ENCODE measurements around the gene PHTF2.

PHTF2 gene

DNA sequence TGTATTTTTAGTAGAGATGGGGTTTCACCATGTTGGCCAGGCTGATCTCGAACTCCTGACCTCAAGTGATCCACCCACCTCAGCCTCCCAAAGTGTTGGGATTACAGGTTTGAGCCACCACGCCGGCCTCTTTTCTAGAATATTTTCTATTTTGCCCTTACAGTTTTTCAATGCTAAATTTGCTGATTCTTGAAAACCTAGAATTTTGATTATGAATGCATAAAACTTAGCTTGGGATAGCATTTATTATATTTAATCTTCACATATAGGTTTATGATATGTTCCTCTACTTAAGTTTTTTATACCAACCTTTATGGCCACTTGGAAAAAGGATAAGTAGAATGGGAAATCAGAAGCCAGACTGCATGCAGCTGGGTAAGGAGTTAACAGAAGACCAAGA lies 2.5 kb upstream of the PHTF2 start:
- no peak for FAIRE-seq

DNA sequence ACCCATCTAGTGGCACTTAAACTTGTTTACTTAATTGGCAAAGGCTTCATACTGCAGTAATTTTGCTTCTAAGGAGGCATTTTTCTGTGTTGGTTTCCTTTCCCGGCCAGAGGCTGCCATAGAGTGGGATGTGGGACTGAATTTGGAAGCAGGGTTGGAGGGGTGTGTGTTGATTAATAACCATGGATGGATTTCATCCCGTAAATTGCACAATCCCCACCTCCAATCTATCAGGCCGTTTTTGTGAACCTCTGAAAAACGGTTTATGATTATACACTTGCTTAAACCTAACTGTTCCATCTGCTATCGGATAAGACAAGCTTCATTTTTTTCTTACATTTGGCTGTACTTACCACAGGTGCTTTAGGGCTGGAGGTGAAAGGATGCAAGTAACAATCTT lies 1.6 kb upstream of the PHTF2 start:
- no peak for FAIRE-seq

DNA sequence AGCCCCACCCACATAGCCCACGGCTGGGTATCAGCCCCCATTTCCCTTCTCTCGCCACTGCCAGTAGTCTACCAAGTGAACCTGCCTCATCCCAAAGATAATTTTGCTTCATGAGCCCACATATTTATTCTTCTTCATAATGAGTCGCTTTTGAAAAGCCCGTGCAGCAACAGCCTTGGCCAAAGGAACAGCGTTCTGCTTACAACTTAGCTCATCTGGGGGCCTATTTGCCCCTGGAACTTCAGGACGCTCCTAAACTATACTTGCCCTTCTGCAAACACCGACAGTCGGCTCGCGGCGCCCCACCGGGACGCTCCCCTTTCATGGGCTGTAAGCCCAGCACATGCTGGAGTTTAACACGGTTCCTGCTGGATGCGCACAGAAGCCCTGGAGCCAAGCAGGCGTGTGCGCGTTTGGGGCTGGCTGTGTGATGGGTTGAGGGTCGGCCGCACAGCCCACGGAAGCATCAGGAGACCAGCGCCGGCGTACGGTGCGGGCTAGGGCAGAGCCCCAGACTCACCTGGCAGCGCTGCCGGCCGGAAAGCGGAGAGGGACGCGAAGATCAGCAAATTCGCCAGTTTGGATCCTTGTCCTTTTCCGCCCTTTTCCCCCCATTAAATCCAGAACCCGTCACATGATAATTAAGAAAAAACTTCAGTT lies 709 bp upstream of the PHTF2 start:
- FAIRE-seq: no peak

DNA sequence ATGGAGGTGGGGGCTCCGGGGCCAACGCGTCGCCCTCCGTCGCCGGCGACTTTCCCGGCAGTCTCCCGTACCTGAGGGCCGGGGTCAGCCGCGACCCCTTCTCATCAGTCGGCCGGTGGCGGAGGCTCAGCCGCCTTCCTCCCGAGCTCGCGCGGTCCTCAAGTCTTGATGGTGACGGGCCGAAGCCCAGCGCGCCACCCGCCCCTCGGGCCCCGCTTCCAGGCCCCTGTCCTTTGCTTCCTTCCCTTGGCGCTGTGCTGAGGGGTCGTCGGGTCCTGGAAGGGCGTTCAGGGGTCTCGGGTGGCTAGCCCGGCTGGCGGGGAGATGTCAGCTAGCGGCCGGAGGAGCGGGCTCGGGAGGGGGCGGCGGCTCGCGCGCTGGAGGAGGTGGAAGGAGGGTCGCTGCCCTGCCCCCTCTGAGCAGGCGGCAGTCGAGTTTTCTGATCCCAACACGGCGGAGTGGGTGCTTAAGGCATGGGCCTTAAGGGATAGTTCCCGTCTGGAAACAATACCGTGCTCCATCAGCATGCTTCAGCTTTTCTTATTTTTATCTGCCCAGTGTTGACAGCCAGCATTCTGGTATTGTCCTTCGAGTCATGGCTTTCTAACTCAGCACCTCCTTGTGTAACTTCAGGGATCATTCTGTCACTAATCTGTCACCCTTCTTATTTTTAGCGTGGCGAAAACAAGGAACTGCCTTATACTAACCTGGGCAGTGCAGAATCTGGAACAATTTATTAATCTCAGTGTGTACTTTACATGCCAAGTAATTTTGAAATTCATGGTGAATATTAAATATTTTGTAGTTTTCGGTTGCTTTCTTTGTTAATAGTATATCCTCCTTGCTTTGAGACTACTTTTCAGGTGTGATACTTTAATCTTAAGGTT lies 748 bp downstream of the PHTF2 start:
- FAIRE-seq: no peak

DNA sequence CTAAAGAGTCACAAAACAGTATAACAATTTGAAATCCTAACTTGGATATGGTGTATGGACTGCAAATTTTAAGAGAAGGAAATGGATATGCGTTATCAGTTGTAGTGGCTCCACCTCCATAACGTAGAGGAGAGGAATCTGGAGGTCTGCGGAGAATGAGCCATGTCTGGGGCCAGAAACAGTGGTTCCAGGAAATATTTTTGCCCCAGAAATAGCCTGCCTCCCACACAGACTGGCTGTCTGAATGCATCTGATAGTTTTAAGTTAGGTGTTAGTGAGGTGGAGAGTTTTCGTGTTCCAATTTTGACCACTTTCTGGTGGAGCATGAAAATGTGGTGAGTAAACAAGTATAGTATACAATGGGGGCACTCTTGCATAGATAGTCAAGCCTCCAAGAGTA lies 1.6 kb downstream of the PHTF2 start:
- FAIRE-seq: no peak

DNA sequence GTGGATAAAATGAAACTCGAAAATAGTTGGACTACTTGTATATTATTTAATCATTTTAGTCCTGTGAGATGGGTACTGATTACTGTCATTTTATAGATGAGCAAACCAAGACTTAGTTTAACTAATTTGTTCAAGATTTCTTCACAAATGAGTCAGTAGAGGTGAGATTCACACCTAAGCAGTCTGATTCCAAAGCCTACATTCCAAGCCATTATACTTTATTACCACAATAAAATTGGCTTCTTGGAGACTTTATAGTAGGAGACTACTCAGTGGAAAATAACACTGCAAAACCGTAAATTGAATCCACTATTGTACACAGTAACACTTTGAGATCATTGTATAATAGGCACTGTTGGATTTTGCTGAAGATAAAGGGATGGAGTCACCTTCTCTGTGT lies 2.2 kb downstream of the PHTF2 start:
- FAIRE-seq: no peak

DNA sequence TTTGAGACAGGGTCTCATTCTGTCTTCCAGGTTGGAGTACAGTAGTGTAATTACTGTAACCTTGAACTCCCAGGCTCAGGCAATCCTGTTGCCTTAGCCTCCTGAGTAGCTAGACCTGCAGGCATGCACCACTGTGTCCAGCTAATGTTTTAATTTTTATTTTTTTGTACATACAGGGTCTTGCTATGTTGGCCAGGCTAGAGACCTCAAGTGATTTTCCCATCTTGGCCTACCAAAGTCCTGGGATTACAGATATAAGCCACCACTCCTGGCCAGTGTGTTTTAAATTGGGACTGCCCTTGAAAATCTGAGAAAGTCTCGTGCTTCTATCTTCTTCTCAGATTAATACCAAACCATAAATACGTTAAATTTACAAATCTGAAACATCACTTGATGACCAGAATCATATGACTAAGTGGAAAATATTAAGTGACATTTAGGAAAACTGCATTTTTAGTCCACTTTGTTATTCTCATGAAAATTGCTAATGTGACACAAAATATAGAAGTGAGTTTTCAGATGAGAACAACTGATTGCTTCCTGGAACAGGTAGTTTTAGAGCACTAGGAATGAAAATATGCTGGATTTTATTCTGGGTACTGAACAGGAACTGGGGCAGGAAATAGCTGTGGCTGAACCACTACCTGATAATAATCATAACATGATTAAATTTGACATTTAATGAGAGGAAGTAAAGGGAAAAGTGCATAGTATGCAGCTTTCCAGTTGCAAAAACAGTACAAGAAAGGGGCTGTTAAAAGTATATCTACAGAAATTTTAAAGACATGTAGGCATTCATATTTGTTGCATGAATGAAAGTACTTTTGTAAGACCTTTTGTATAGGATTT lies 4.2 kb downstream of the PHTF2 start:
- no peak for FAIRE-seq

DNA sequence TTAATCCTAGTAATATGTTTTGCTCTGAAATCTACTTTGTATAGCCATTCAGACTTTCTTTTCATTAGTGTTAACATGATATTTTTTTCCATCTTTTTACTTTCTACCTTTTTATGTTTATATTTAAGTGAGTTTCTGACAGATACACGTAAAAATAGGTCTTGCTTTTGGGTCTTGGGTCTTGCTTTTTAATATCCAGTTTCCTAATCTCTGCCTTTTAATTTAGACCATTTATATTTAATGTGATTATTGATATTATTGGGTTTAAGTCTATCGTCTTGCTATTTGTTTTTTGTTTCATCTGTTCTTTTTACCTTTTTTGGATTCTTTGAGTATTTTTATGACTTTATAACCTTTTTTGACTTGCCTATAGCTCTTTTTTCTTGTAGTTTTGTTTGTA lies 7.9 kb downstream of the PHTF2 start:
- FAIRE-seq: no peak

DNA sequence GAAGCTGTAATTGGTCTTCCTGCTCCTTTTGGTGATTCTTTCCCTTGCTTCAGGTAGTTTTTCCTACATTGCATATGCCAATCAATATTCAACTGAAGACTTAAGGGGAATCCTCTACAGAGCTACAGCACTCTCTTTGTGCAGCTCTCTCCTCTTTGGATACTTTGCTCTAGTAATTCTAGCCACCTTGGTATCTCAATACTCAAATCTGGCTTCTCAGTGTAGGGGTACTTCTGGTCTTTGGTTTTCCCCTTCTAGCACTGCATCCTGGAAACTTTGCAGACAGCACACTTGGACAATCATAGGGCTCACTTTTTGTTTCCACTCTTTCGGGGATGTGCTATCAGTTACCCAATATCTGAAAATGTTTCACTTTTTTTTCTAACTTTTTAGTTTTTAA lies 9.9 kb downstream of the PHTF2 start:
- no peak for FAIRE-seq

DNA sequence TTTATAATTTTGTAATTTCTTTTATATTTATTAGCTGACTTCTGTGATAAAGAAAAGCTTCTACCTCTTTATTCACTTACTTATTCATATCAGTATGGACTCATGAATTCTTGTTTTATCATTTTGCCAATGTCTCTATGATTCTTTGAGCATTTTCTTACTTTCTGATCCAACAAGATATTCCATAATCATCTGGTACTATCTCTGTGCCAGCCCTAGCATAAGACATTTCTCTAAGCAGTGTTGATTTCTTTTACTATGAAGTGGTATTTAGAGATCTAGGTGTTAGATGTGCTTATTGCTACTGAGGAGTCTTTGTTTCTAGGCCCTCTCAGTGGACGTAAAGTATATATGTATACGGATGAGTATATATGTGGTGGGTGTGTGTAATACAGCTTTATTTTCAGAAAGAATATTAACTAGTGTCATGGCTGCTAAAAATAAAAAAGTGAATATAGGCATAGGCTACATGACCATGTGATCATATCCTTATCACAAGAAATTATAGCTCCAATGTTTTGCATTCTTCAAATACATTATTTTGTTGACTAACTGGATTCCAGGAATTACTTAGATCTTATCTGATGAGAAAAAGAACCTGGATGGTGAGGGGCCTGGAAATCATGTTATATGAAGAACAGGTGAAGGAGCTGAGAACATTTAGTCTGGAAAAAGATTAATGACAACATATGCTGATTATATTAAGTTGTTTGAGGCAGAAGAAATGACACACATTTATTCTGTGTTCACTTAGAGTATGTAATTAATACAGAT lies 13.1 kb downstream of the PHTF2 start:
- no peak for FAIRE-seq

DNA sequence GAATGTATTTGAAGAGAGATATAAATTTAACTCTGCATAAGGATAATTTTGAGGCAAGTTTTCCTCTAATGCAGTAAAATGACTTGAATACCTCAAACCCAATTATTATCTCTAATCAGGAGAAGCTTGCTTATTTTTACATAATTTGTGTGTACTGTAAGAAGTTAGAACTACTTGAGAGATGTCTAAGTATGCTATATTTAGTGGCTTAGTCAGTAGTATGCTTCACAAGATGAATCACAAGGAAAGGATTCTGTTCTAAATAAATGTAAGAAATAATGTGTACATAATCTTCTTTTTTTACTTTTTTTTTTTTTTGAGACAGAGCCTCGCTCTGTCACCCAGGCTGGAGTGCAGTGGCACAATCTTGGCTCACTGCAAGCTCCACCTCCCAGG lies 13.7 kb downstream of the PHTF2 start:
- FAIRE-seq: no peak

DNA sequence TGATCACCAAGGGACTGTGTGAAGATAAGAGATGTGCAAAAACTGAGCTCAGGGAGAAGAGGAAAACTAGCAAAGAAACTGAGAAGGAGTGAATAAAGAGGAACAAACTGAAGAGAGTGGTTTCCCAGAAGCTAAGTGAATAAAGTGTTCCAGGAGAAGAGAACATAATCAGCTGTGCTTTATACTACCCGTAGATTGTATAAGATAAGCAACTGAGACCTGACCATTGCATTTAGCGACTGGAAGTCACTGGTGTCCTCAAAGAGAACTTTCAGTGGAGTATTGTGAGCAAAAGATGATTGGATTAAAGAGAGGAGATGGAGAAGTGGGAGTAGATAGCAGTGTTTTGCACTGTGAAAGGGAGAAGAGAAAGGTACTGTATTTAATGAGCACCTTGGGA lies 14.6 kb downstream of the PHTF2 start:
- no peak for FAIRE-seq

DNA sequence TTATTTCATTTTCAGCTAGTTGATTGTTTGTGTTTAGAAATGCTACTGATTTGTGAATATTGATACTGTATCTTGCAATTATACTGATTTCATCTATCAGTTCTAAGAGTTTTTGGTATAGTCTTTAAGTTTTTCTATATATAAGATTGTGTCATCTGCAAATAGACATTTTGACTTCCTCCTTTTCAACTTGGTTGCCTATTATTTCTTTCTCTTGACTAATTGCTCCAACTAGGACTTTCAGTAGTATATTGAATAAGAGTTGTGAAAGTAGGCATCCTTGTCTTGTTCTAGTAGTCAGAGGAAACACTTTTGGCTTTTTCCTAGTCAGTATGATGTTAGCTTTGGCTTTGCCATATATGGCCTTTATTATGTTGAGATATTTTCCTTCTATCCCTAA lies 20.4 kb downstream of the PHTF2 start:
- no peak for FAIRE-seq

DNA sequence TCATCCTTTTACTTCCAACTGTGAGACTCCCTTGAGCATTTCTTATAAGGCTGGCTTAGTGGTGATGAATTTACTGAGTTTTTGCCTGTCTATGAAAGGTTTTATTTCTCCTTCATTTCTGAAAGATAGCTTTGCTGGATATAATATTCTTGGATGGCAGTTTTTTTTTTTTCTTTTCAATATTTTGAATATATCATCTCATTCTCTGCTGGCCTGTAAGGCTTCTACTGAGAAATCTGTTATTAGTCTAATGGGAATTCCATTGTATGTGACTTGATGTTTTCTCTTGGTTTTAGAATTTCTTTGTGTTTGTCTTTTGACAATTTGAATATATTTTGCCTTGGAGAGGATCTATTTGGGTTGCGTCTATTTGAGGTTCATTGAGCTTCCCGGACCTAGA lies 22.4 kb downstream of the PHTF2 start:
- FAIRE-seq: no peak

DNA sequence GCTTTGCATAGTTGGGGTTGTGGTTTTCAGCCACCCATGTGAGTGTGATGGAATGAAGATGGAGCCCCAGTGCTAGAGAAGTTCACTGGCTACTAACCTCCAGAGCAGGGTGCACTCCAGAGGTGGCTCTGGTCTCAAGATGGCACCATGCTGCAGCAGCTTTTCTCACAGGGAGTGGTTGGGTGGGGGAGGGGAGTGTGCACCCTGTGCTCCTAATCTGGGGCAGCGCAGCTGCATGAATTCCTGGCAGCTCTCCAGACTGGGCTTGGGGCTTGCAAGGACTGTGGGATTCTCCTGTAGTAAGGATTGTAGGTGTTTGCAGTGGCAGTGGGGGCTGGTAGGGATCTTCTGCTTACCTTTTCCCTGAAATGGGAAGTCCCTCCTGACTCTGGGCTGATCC lies 23.7 kb downstream of the PHTF2 start:
- no peak for FAIRE-seq

DNA sequence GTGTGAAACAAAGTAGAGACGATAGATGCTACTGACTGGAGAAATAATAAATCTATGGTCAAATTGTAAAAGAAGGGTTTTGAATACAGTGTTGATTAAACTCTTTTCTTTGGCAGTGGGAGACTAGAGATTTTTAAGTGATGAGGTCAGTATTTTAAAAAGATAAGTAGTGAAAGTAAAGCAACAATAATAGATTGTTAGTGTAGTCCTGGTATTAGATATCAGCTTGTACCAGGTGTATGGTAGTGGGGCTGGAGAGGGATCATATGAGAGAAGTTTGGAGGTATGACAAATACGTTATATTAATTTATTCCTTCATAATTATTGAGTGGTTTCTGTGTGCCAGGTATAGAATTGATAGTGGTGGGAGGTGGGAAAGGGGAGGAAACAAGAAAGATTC lies 25.2 kb downstream of the PHTF2 start:
- no peak for FAIRE-seq

DNA sequence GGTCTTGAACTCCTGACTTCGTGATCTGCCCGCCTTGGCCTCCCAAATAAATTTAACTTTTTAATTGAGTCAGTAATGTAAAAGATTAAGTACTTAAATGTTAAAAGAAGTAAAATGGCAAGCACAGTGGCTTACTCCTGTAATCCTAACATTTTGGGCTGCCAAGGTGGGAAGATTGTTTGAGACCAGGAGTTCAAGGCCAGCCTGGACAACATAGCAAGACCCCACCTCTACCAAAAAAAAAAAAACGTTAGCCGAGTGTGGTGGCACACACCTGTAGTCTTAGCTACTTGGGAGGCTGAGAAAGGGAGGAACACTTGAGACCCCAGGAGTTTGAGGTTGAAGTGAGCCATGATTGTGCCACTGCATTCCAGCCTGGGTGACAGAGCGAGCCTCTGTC lies 26.1 kb downstream of the PHTF2 start:
- no peak for FAIRE-seq

DNA sequence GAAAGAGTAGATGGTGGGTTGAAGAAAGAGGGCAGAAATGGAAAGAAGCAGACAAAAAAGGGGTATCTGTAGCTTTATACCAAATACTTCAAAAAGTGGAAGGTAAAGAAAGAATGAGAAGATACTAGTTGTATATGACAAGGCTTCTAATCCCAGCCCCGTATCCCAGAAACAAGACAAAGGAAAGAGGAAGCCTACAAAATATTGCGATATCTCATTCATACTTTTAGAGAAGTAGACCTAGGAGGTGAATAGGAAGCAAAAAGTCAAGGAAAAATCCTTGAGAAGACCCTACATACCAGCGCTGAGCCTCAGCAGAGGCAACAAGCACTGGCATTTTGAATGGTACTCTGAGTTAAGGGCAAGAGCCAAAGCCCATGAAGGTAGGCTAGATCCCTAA lies 26.6 kb downstream of the PHTF2 start:
- no peak for FAIRE-seq

DNA sequence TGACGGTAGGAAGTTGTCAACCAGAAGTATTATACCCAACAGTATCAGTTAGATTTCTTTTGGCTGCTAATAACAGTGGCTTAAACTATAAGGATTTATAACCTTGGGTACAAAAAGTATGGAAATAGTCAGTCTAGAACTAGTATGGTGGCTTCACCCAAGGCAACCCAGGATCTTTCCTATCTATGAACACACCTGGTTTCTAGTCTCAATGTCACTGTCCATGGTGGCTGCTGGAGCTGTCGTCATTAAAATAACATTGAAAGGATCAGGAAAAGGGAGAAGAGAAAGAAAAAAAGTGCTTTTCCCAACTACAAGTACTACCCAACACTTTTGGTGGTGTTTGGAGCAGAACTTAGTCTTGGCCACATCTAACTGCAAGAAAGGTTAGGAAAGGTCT lies 27.7 kb downstream of the PHTF2 start:
- no peak for FAIRE-seq

DNA sequence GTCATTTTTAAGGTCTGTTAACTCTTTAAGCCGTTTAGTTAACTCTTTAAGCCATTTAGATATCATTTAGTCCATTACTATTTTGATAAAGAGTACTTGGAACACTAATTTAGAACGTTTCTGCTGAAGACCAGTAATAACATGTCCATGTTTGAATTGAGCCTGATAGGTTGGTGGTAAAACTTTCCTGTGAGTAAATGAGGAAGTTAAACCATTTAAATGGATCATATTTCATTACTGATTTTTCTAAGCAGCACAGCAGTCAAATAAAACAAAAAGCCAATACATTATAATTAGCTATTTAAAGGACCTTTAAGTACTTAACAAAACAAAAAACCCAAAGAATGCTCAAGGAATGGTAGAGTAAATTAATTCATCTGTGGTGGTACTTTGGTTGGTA lies 29.4 kb downstream of the PHTF2 start:
- no peak for FAIRE-seq

DNA sequence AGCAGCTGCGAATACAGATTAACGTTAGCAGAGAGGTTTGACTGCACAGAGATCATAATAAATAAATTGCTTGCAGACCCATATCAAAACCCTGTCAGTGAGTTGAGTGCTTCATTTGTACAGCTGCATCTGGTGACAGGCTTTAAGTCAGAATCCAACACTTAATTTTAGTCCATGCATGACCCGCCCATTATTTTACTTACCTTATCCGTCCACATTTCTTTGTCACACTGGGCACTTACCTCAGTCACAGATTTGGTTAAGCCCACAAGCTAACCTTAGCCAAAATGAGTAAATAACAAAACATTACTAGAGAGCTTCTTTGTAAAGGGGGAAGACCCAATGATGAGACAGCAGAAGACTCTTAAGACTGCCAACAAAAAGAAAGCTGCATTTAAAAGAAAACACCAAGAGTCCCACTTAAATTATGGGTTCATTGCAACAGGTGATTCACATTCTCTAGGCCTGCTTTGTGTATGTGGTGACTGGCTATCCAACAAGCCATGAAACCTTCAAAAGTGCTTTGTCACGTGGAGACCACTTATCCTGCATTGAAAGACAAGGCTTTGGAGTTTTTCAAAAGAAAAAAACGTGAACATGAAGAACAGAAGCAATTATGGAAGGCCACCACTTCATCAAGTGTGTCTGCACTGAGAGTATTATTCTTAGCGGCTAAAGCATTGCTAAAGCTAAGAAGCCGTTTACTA lies 32.2 kb downstream of the PHTF2 start:
- no peak for FAIRE-seq

DNA sequence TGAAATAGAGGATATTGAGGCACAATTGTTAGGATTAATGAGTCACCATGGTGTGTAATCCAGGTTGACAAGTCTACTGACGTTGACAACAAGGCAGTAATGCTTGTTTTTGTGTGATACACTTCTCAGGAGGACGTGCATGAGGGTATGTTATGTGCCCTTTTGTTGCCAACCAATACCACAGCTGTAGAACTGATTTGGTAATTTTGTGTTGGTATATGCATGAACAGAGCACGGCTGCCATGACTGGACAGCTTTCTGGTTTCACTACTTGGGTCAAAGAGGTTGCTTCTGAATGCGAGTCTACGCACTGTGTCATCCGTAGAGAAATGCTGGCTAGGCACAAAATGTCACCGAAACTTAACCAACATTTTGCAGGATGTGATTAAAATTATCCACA lies 32.9 kb downstream of the PHTF2 start:
- FAIRE-seq: no peak
